Renal cortex interstitium (tissue), 11 donors: ENCODE measurements around the gene TMPO. TPM values are rescaled to one million over a fixed set of nuclear protein-coding genes. Genes with fewer than 3 reads are reported as not detected.
"Not testable (repeated sequence)": the region's sequence is repeated elsewhere in the genome, so short reads cannot be mapped to it uniquely, and the experiment has no call there.

ENCODE experiments used
- DNase-seq, 11 donors: peaks; one replicate each; pipeline ENCODE4 v3.0.0-alpha.2; 2013; ENCODE audit warnings: low read depth in 9 of 11, low spot score in 4 of 11; ENCODE audit errors: extremely low read depth in 1 of 11
- polyA plus RNA-seq, 3 donors: library from polyadenylated mRNA; unstranded; fragments of 120-200 nt; gene quantifications; one replicate each; pipeline ENCODE4 v1.2.1, GENCODE V29; 2013; ENCODE audit not compliant: insufficient read length in 3 of 3

Gene TMPO
- polyA plus RNA-seq, 3 donors = 178 to 232 (median 206) TPM

- DNase-seq = no peak
These were observed 22.7 kb upstream of the TMPO start for GRCh38 chr12:98492580-98493140.

DNA sequence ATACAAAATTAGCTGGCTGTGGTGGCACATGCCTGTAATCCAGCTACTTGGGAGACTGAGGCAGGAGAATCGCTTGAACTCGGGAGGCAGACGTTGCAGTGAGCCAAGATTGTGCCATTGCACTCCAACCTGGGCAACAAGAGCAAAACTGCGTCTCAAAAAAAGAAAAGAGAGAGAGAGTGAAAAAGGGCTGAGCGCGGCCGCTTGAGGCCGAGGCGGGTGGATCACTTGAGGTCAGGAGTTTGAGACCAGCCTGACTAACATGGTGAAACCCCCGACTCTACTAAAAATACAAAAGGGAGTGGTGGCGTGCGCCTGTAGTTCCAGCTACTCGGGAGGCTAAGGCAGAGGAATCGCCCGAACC is 14.1 kb upstream of the TMPO start:
- not testable (repeated sequence) for DNase-seq

- peak; percentile 90 to 98 (median 93) for DNase-seq
These were observed 12.1 kb upstream of the TMPO start for GRCh38 chr12:98503342-98503591.

- peak; percentile 82 to 93 (median 88) for DNase-seq
These were observed 11.6 kb upstream of the TMPO start for GRCh38 chr12:98503592-98504367.

DNA sequence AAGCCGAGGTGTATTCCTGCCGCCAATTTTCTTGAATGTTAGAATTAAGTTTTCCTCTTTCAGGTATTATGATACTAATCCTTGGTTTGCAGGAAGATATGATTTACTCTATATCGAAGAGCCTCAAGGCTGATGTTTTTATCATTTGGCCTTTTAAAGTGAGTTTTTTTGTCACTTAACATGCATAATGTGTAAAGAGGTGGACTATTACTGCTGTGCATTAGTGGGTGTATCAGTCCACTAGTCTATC is 11.1 kb upstream of the TMPO start:
- DNase-seq = no peak

- DNase-seq = no peak
These were observed 6.3 kb upstream of the TMPO start for GRCh38 chr12:98509063-98509462.

- DNase-seq = not testable (repeated sequence)
These were observed 3.6 kb upstream of the TMPO start for GRCh38 chr12:98511806-98512205.

DNA sequence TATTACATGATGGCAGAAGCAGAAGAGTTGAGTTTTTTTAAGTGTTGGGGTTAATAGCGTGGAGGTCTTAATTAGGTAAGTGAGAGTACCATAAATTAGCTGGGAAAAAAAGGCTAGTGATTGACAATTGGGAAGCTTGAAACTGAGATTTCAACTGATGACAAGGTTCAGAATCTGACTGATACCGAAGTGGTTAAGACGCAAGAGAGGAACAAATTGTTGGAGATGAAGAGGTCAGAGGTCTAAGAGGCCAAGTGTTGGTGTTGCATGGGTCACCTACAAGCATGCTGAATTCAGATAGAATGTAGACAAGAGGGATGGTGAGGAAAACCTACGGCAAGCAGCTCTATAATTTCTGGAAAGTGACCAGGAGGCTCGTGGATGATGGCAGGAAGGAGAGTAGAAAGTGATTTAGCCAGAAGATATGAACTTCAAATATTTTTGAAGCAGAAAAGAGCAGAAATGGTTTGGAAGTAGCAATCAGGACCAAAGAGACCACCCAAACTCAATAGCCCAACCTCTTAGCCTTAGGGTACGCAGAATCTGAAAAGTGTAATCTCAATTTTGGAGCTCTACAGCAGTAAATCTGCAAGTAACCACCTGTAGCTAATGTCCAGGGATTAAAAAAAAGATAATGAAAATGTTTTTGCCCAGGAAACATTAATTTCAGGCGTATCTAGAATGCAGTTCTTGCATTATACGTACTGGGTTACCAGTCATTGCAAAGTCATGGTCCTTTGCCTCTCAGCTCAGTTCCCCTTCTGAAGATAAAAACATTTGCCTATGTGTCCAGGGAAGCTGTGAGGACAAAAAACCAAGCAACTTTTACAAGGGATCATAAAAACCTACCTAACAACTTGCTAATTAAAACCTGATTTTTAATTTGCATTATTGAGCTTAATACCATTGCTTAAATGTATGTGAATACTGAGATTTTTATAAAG is 1.7 kb upstream of the TMPO start:
- no peak for DNase-seq

DNA sequence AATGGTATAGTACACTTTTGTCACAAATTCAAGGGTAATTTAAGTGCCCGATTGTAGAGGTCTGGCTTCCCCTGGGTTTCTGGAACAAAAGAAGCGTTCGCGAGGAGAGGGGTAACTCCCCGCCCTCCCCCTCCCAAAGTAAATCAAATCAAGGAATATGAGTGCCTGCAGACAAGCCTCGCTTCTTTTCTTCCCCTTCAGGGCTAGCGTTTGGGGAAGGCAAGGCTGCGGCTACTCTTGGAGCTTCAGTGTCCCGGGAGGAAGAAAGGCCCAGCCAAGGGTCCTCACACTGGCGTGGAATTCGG is 456 bp upstream of the TMPO start:
- no peak for DNase-seq

DNA sequence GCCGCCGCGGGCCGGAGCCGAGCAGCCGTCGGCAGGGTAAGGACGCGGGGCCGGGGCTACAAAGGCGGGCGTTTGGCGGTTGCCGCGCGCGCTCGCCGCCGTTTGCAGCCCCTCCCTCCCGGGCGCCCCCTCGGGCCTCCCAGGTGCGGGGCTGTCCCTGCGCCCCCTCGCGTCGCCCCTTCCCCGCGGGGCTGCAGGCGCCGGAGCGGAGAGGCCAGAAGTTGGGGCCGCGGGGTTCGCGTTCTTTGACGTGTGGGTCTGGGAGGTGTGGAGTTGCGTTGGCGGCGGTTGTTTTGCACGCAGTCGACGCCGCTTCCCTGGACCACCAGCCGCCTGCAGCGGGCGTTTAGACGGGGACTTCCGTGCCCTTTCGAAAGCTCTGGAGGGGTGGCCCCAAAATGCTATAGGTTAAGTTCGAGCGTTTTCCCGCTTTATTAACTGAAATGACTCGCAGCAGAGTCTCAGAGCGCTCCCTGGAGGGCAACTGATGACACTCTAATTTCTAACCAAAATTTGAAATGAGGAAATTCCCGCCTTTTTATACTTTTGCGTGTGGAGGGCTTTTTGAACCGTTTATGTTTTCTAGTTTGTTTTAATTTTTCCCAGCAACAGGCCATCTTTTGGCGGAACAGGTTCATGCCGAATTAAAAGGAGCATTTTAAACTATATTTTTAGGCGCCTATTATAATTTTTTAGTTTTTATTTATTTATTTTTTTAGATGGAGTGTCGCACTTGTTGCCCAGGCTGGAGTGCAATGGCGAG is 902 bp downstream of the TMPO start:
- peak; percentile 73 to 91 (median 81) for DNase-seq

DNA sequence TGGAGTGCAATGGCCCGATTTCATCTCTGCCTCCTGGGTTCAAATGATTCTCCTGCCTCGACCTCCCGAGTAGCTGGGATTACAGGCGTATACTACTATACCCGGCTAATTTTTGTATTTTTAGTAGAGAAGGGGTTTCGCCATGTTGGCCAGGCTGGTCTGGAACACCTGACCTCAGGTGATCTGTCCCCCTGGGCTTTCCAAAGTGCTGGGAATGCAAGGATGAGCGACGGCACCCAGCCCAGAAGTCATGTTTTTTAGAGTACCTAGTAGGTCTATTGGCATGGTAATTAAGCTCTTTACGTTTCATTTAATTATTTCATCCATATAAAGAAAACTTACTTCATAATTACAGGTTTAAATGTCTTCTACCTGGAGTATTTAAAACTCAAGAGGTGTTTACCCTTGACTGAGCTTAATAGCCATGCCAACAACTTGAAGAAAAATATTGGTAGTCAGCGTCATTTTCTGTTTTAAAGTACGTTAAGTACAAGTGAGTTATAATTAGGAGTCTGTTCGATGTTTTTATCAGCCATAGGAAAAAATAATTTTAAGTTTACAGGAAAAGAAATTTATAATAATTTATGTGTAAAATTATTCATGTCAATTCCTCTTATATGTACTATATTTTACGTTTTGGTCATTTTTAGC is 4.0 kb downstream of the TMPO start:
- no peak for DNase-seq

DNA sequence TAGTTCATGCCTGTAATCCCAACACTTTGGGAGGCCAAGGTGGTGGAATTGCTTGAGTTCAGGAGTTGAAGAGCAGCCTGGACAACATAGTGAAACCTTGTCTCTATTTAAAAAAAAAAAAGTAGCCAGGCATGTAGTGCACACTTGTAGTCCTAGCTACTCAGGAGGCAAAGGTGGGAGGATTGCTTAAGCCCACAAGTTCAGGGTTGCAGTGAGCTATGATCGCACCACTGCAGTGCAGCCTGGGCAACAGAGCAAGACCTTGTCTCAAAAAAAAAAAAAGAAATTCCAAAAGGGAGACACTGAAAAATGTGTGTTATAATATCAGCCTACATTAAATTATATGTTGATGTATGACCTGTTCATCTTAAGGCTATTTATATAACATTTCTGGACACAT is 14.7 kb downstream of the TMPO start:
- no peak for DNase-seq

- DNase-seq = no peak
These were observed 17.4 kb downstream of the TMPO start for GRCh38 chr12:98532687-98533304.

GRCh38 chr12:98533723-98534251 is 18.4 kb downstream of the TMPO start:
- DNase-seq = no peak

DNA sequence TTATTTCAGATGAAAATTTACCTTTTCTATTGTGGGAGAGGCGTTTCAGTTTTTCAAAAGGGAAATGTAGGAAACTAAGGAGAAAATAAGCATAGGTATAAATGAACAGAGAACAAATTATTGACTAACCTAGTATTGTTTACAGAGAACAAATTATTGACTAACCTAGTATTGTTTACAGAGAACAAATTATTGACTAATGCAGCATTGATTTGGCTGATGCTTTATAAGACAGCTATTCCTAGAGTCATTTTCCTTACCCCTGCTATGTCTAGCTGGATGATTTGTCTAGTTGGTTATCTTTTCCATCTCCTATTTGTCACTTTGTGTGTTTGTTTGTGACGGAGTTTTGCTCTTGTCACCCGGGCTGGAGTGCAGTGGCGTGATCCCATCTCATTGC is 22.6 kb downstream of the TMPO start:
- no peak for DNase-seq

DNA sequence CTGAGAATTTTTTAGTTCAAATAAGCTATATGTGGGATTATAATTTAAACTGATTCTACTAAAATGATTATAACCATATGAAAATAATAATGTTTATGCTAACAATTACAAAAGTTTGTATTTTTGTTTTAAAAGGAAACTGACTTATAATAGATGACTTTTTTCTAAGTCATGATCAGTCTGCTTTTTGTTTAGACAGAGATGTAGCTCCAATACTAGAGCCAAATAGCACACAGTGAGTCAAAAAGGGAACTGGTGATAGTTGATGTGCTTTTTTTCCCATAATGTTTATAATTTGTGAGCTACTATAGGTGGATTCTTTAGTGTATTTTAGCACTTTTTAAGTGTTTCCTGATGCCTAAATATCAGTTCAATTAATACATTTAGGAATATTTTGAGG is 28.3 kb downstream of the TMPO start:
- no peak for DNase-seq

DNA sequence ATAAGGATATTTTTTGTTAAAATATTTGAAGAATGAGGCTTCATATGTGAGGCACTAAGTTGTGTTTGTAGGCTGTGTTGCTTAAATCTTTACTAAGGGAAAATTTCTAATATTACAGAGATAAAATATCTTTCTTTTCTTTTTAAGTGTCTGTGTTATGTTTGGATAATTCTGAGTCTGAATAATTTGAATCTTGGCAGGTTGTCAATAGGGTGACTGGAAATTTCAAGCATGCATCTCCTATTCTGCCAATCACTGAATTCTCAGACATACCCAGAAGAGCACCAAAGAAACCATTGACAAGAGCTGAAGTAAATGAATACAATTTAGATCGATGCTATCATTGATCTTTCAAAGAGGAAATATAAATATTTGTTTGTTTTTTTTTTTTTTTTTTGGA is 29.4 kb downstream of the TMPO start:
- no peak for DNase-seq

DNA sequence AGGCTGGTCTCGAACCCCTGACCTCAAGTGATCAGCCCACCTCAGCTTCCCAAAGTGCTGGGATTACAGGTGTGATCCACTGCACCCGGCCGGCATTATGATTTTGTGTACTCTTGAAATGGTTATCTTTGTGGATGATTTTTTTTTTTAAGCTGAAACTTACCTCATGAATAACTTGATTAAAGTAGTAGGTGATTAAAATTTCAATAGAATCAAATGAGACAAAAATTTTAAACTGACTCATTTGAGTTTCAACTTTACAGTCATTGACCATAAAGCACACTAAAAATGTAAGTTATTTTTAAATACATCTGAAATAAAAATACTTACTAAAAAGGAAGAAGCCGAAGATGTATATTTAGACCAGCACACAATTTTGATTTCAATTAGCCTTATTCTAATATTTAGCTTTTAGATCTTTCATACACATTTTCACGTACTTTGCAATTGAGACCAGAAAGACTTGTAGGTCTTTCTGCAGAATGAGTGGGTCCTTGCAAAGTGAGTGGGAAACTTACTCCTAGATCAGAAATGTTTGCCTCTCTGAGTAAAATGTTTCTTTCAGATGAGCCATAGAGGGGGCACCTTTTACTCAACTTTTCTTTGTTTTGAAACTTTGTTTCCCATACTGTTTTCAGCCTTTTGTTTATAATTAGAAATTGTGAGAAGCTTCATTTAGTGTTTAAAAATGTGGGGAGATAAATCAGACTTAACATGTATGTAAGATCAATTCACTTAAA is 34.2 kb downstream of the TMPO start:
- no peak for DNase-seq
